ENCODE results near the gene DLST.
A peak's percentile ranks its signal among the peaks of the same experiment; 100 is the strongest.
"Not testable (repeated sequence)": the region's sequence is repeated elsewhere in the genome, so short reads cannot be mapped to it uniquely, and the experiment has no call there.

The DLST gene

GRCh38 chr14:74919421-74920165 is 37.9 kb downstream of the DLST start:
- DNase-seq = no peak

- DNase-seq = no peak
Measured at GRCh38 chr14:74920281-74920680, 38.6 kb downstream of the DLST start.

- no peak for DNase-seq
Measured at GRCh38 chr14:74921053-74921620, 39.4 kb downstream of the DLST start.

GRCh38 chr14:74921987-74922751 is 40.5 kb downstream of the DLST start:
- no peak for DNase-seq

GRCh38 chr14:74922752-74923401 is 41.2 kb downstream of the DLST start, which contains the start of gene RPS6KL1:
Gene RPS6KL1 (minus strand): TSS chr14:74923260. CDS start chr14:74921541, 1,719 bp downstream.
- peak; percentile 67 for DNase-seq

- no peak for DNase-seq
Measured at GRCh38 chr14:74924061-74924460, 42.3 kb downstream of the DLST start.

GRCh38 chr14:74927225-74927624 is 45.5 kb downstream of the DLST start:
- DNase-seq = no peak

- no peak for DNase-seq
Measured at GRCh38 chr14:74929242-74929641, 47.5 kb downstream of the DLST start.

GRCh38 chr14:74931744-74932143 is 50.0 kb downstream of the DLST start:
- DNase-seq = not testable (repeated sequence)

GRCh38 chr14:74932401-74932901 is 50.7 kb downstream of the DLST start:
- DNase-seq = no peak

- not testable (repeated sequence) for DNase-seq
Measured at GRCh38 chr14:74932936-74933335, 51.2 kb downstream of the DLST start.

GRCh38 chr14:74934041-74934440 is 52.3 kb downstream of the DLST start:
- no peak for DNase-seq

GRCh38 chr14:74934476-74935359 is 53.0 kb downstream of the DLST start:
- DNase-seq = no peak

GRCh38 chr14:74935360-74935680 is 53.6 kb downstream of the DLST start:
- DNase-seq = no peak

- no peak for DNase-seq
Measured at GRCh38 chr14:74936151-74936550, 54.4 kb downstream of the DLST start.

- no peak for DNase-seq
Measured at GRCh38 chr14:74936731-74937130, 55.0 kb downstream of the DLST start.

GRCh38 chr14:74937171-74937570 is 55.5 kb downstream of the DLST start:
- no peak for DNase-seq

GRCh38 chr14:74938531-74939495 is 57.1 kb downstream of the DLST start:
- DNase-seq = no peak

- no peak for DNase-seq
Measured at GRCh38 chr14:74940956-74941565, 59.3 kb downstream of the DLST start.

- DNase-seq = no peak
Measured at GRCh38 chr14:74941676-74942097, 60.0 kb downstream of the DLST start.

- DNase-seq = no peak
Measured at GRCh38 chr14:74942181-74942580, 60.5 kb downstream of the DLST start.

Measured in NCI-H2081 treated with DMSO at 0.1 percent for 48 hours (cell line).